Spleen (tissue), 11 donors: ENCODE measurements around the gene NUP153. TPM values are rescaled to one million over a fixed set of nuclear protein-coding genes. Genes with fewer than 3 reads are reported as not detected.

Experiments used
- DNase-seq: peaks from one replicate; pipeline ENCODE4 v3.0.0-alpha.2; 2020
- H3K27ac ChIP-seq, 8 donors: fragments of 200-600 bp; sonication (generic) in 7 of 8; 1 replicate in 4 of 8; 2 replicates in 4 of 8; pipeline versions ENCODE4 v1.5.0 to v1.8.0; 2016 to 2021; ENCODE audit warnings: inconsistent platforms in 4 of 8, mild to moderate bottlenecking in 4 of 8, moderate library complexity in 1 of 8
- H3K27me3 ChIP-seq, 7 donors: fragments of 200-600 bp; sonication (generic) in 6 of 7; replicated peaks in 1 of 7; 1 replicate in 4 of 7; 2 replicates in 3 of 7; pipeline versions ENCODE4 v1.5.0 to v1.8.0; 2016 to 2021; ENCODE audit warnings: inconsistent platforms in 3 of 7, mild to moderate bottlenecking in 1 of 7
- H3K36me3 ChIP-seq, 6 donors: fragments of 200-600 bp; sonication (generic) in 5 of 6; 1 replicate in 4 of 6; 2 replicates in 2 of 6; pipeline versions ENCODE4 v1.5.0 to v1.8.0; 2016 to 2021; ENCODE audit warnings: inconsistent platforms in 2 of 6
- H3K4me1 ChIP-seq, 6 donors: fragments of 200-600 bp; sonication (generic) in 5 of 6; 1 replicate in 3 of 6; 2 replicates in 3 of 6; pipeline versions ENCODE4 v1.5.0 to v1.8.0; 2016 to 2021; ENCODE audit warnings: inconsistent platforms in 3 of 6
- H3K4me3 ChIP-seq, 8 donors: fragments of 200-600 bp; sonication (generic) in 7 of 8; 1 replicate in 4 of 8; 2 replicates in 4 of 8; pipeline versions ENCODE4 v1.5.0 to v1.8.0; 2016 to 2021; ENCODE audit warnings: inconsistent platforms in 4 of 8, mild to moderate bottlenecking in 4 of 8, moderate library complexity in 2 of 8
- H3K9me3 ChIP-seq, 8 donors: fragments of 200-600 bp; sonication (generic) in 7 of 8; 1 replicate in 4 of 8; 2 replicates in 4 of 8; pipeline versions ENCODE4 v1.5.0 to v1.8.0; 2016 to 2021; ENCODE audit warnings: inconsistent platforms in 4 of 8
- CTCF ChIP-seq, 11 experiments: fragments of 200-600 bp in 7 of 11; fragments of 450-650 bp in 4 of 11; sonication (generic) in 4 of 11; IDR thresholded peaks in 8 of 11; conservative IDR thresholded peaks in 3 of 11; 1 replicate in 7 of 11; 2 replicates in 4 of 11; pipeline versions ENCODE4 v1.4.0 to v1.8.0; 2016 to 2021; ENCODE audit warnings: antibody characterized with exemption in 11 of 11, inconsistent platforms in 4 of 11, mild to moderate bottlenecking in 1 of 11
- POLR2A ChIP-seq, 3 donors: fragments of 450-650 bp; IDR thresholded peaks; one replicate each; pipeline ENCODE4 v1.5.1; 2017; ENCODE audit warnings: antibody characterized with exemption in 3 of 3, mild to moderate bottlenecking in 1 of 3
- POLR2AphosphoS5 ChIP-seq, 3 donors: sonication (generic); formaldehyde crosslinking; IDR thresholded peaks; one replicate each; pipeline ENCODE4 v1.5.1; 2017; ENCODE audit warnings: antibody characterized with exemption in 3 of 3
- WGBS, 5 donors: extraction: QIAGEN DNeasy Blood & Tissue Kit in 3 of 5; methylation state at CpG; one replicate each; pipeline versions ENCODE4 v1.1.5 to v1.1.7; 2013 to 2018; 5-methylcytosine and 5-hydroxymethylcytosine counted together
- intact Hi-C: fragments of 100-400 bp; cut with DNase I; formaldehyde crosslinking; loops from one replicate; pipeline ENCODE4 v1.15.0; 2023; ENCODE audit warnings: low total_unique reads
- polyA plus RNA-seq, 3 donors: library from polyadenylated mRNA; stranded (reverse); fragments of 200-250 nt; gene quantifications; one replicate each; pipeline ENCODE4 v1.2.1, GENCODE V29; 2013
- small RNA-seq, 4 donors: library from RNA; depleted of rRNA; stranded (forward); fragments of <200 nt; gene quantifications; one replicate each; pipeline ENCODE3, GENCODE V24; 2016
- total RNA-seq, 7 donors: library from RNA; depleted of rRNA in 3 of 7; stranded (reverse); fragments of >200 nt in 3 of 7; fragmentation: NEBNext Ultra II Directional in 4 of 7; extraction: Animal tissue kit (Norgen Biotek cat#: 25700) in 4 of 7; gene quantifications; one replicate each; pipeline versions ENCODE4 v1.1.0 to v1.2.1, GENCODE V29; 2016 to 2021
- donor health status: healthy with polysubstance abuse.
- donor health status: DM: no; HTN: no; CAD: no; lungs with moderate emphysema.
- donor health status: DM: no; HTN: no; CAD: no.
- donor health status: Bipolar disorder and iron deficiency.
- donor health status: healthy.
- donor health status: DM: no; HTN: no; CAD: no.
- donor health status: DM: yes; HTN: yes; CAD: no.

NUP153 gene
- total and polyA plus RNA-seq, 10 donors: 8.9 to 51.5 (median 45.3) TPM

- 89 to 96% (median 94%) methylated on average over 1 of the region's 1 CpG for WGBS, 5 donors
- no peak for TF ChIP-seq POLR2A (IDR thresholded peaks at IDR 0.05)
- Histone ChIP-seq H3K27ac (no peak overlapping the region), H3K9me3 (peaks cover 0 to 29% (median 18%) of the 10 kb centered on the region in 8 donors), H3K4me3 (no peak overlapping the region), H3K27me3 (peaks cover 0 to 32% (median 5%) of the 10 kb centered on the region in 7 donors), H3K4me1 (peaks cover 0 to 9% (median 5%) of the 10 kb centered on the region in 6 donors), H3K36me3 (no peaks in the 10 kb centered on the region)
- DNase-seq: no peak
- intact Hi-C loops: no loop called here
Observed at GRCh38 chr6:17577059-17577458, 129.7 kb downstream of the NUP153 start.

GRCh38 chr6:17574866-17575560, 131.7 kb downstream of the NUP153 start:
- intact Hi-C loops: no loop called here
- Histone ChIP-seq H3K27ac (no peak overlapping the region), H3K4me3 (no peak overlapping the region), H3K4me1 (no peaks in the 10 kb centered on the region), H3K36me3 (no peaks in the 10 kb centered on the region), H3K9me3 (peaks cover 0 to 29% (median 18%) of the 10 kb centered on the region in 8 donors), H3K27me3 (peaks cover 0 to 22% (median 0%) of the 10 kb centered on the region in 7 donors)
- DNase-seq: no peak
- WGBS, 5 donors: 86 to 97% (median 92%) methylated on average over 8 of the region's 8 CpGs
- TF ChIP-seq CTCF (IDR thresholded peaks at IDR 0.05 in 8 of 11, conservative IDR thresholded peaks at IDR 0.05 in 3 of 11) (no peak), POLR2A (IDR thresholded peaks at IDR 0.05) (no peak), POLR2AphosphoS5 (IDR thresholded peaks at IDR 0.05) (no peak)

- H3K4me1 ChIP-seq: no peaks in the 10 kb centered on the region
- H3K27me3 ChIP-seq: peaks cover 0 to 9% (median 0%) of the 10 kb centered on the region in 7 donors
- H3K9me3 ChIP-seq: peaks cover 0 to 56% (median 39%) of the 10 kb centered on the region in 8 donors
- no peak overlapping the region for H3K27ac ChIP-seq
- H3K36me3 ChIP-seq: no peaks in the 10 kb centered on the region
- intact Hi-C loops: no loop called here
- TF ChIP-seq POLR2A (IDR thresholded peaks at IDR 0.05) (no peak), POLR2AphosphoS5 (IDR thresholded peaks at IDR 0.05) (no peak), CTCF (IDR thresholded peaks at IDR 0.05 in 8 of 11, conservative IDR thresholded peaks at IDR 0.05 in 3 of 11) (no peak)
- H3K4me3 ChIP-seq: no peak overlapping the region
- DNase-seq: no peak
- 82 to 87% (median 86%) methylated on average over 3 of the region's 3 CpGs for WGBS, 5 donors
Observed at GRCh38 chr6:17565399-17565798, 141.3 kb downstream of the NUP153 start.

Small RNA genes within 50 kb of the gene (small RNA-seq; reads per million reads assigned to genes)
- gene RF00019 (0 reads per million in 4 donors), gene RNA5SP204 (11.3 to 23.4 (median 17.1) reads per million in 4 donors), gene RNU6-190P (0 reads per million in 4 donors), gene SUMO2P13 (0 reads per million in 4 donors)

Other genes starting within 250 kb of the NUP153 start
- 10 to 100 TPM; 17.0 to 31.5 (median 22.8) TPM for gene FAM8A1, start 106.6 kb downstream of the NUP153 start, total RNA-seq
- gene FAM8A1, start 106.6 kb downstream of the NUP153 start, polyA plus RNA-seq: 1 to 10 TPM; 3.0 to 5.1 (median 5.0) TPM